ENCODE results near the gene EIF1. TPM values are rescaled to one million over a fixed set of nuclear protein-coding genes. Genes with fewer than 3 reads are reported as not detected.
"Not testable (repeated sequence)": the region's sequence is repeated elsewhere in the genome, so short reads cannot be mapped to it uniquely, and the experiment has no call there.

Gene EIF1
- total RNA-seq, 2 experiments from 2014 or later, result 1,206 to 1,253 TPM

DNA sequence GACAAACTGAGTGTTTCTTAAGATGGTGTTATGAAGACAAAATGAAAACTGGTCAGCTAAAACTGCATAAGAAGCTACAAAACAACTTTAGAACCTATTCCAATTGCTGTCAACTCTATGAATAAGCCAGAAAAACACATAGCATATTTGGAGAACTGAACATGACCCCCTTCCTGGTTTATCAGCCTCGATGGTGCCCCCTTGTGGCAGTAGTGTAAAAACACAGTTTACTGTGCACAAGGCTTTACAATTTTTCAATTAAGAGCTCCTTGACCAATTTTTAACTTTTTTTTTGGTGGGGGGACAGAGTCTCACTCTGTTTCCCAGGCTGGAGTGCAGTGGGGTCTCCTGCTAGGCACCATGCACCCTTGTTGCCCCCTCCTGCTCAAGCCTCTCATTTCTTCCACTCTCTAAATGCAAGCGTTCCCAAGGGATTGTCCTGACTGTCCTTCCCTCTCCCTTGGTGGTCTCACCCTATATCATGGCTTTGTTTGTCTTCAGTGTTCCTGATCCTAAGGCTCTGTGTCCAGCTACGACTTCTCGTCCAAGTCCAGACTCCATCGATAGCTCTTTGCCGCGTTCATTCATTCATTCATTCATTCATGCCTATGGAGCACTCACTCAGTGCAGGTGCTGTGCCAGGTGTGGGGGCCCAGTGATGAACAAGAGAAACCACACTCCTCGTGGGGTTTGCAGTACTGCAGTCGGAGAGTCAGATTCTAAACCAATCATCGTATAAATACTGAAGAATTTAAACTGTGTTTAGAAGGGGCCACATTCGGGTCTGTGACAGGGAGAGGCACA lies 7.5 kb downstream of the EIF1 start:
- H3K27me3 Mint-ChIP-seq (ENCODE audit: low read depth), result no peaks in the 10 kb centered on the region
- peak; percentile 90 for DNase-seq
- intact Hi-C loops (cut with micrococcal nuclease), result loop anchor here (1.0 kb wide), 1 partner anchor 17 kb away; no protein-coding TSS in a partner anchor
- CTCF ChIA-PET, result interaction anchor here (0.6 to 3.6 kb wide), 25 partner anchors 10 to 877 kb away, joined by 3 to 42 read pairs (median 4); partner anchors contain the start of genes ACLY and GAST
- peak overlapping the region; percentile 63 for H3K27ac Mint-ChIP-seq
- H3K4me1 Mint-ChIP-seq (ENCODE audit: low read depth), result peaks cover 16% of the 10 kb centered on the region
- H3K9me3 Mint-ChIP-seq, result no peaks in the 10 kb centered on the region
- no peak overlapping the region for H3K4me3 Mint-ChIP-seq
- H3K36me3 Mint-ChIP-seq (ENCODE audit: low read depth), result peaks cover 16% of the 10 kb centered on the region

DNA sequence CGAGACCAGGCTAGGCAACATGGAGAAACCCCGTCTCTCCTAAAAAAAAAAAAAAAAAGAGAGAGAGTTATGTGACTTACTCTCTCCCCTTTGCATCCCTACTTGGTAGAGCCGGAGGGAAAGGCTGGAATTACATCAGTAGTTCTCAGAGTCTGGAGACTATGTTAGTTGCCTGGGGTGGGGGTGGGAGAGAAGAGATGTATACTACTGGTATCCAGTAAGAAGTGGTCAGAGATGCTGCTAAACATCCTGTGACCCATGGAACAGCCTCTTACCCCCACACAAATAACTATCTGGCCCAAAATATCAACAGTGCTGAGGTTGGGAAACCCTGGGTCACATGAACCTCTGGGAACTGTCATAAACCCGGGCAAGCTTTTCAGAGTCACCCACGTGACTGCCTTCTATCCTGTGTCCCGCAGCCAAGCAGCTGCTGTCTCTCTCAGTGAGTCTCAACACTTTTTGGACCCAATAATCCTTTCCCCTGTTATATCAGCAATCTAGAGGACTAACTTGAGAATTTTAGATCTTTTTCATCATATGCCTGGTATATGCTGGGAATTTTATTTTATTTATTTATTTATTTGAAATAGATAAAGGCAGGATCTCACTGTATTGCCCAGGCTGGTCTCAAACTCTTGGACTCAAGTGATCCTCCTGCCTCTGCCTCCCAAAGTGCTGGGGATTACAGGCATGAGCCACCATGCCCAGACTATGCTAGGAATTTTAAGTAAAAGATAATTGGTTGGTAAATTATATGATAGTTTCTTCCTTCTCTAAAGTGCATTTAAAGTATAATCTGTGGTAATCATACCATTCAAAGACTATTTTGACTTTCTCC lies 8.7 kb downstream of the EIF1 start:
- peaks cover 7% of the 10 kb centered on the region for H3K36me3 Mint-ChIP-seq (ENCODE audit: low read depth)
- peaks cover 9% of the 10 kb centered on the region for H3K4me1 Mint-ChIP-seq (ENCODE audit: low read depth)
- no peaks in the 10 kb centered on the region for H3K27me3 Mint-ChIP-seq (ENCODE audit: low read depth)
- no peak overlapping the region for H3K27ac Mint-ChIP-seq
- H3K4me3 Mint-ChIP-seq, result no peak overlapping the region
- intact Hi-C loops (cut with micrococcal nuclease), result no loop called here
- CTCF ChIA-PET, result interaction anchor here (1.0 kb wide), 1 partner anchor 49 kb away, joined by 3 read pairs; no protein-coding TSS in a partner anchor
- no peaks in the 10 kb centered on the region for H3K9me3 Mint-ChIP-seq
- no peak for DNase-seq

DNA sequence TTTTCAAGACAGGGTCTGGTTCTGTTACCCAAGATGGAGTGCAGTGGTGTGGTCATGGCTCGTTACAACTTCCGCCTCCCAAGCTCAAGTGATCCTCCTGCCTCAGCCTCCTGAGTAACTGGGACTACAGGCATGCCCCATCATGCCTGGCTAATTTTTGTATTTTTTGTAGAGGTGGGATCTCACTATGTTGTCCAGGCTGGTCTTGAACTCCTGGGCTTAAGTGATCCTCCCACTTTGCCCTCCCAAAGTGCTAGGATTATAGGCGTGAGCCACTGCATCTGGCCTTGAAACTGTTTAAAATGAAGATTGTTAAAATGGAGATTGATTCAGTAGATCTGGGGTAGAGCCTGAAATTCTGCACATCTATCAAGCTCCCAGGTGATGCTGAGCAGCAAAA lies 12.2 kb downstream of the EIF1 start:
- CTCF ChIA-PET, result interaction anchor here (0.6 to 1.2 kb wide), 3 partner anchors 11 to 747 kb away, joined by 3 to 5 read pairs (median 3); no protein-coding TSS in a partner anchor
- DNase-seq; H3K4me3 Mint-ChIP-seq; H3K36me3 Mint-ChIP-seq (ENCODE audit: low read depth); H3K4me1 Mint-ChIP-seq (ENCODE audit: low read depth); H3K27me3 Mint-ChIP-seq (ENCODE audit: low read depth); intact Hi-C loops (cut with micrococcal nuclease); H3K27ac Mint-ChIP-seq; H3K9me3 Mint-ChIP-seq: not testable (repeated sequence)

DNA sequence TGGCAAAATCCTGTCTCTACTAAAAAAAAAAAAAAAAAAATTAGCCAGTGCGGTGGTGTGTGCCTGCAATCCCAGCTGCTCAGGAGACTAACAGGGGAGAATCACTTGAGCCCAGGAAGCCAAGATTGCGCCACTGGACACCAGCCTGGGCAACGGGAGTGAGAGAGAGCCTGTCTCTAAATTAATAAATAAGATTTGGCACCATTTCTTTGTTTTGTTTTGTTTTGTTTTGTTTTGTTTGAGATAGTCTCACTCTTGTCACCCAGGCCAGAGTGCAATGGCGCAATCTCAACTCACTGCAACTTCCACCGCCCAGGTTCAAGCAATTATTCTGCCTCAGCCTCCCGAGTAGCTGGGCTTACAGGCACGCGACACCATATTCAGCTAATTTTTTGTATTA lies 14.0 kb downstream of the EIF1 start:
- H3K27me3 Mint-ChIP-seq (ENCODE audit: low read depth), result no peaks in the 10 kb centered on the region
- H3K9me3 Mint-ChIP-seq, result no peaks in the 10 kb centered on the region
- intact Hi-C loops (cut with micrococcal nuclease), result no loop called here
- H3K4me1 Mint-ChIP-seq (ENCODE audit: low read depth), result no peaks in the 10 kb centered on the region
- DNase-seq, result no peak
- no peaks in the 10 kb centered on the region for H3K36me3 Mint-ChIP-seq (ENCODE audit: low read depth)
- CTCF ChIA-PET, result no interaction called here
- H3K4me3 Mint-ChIP-seq, result no peak overlapping the region
- H3K27ac Mint-ChIP-seq, result no peak overlapping the region

DNA sequence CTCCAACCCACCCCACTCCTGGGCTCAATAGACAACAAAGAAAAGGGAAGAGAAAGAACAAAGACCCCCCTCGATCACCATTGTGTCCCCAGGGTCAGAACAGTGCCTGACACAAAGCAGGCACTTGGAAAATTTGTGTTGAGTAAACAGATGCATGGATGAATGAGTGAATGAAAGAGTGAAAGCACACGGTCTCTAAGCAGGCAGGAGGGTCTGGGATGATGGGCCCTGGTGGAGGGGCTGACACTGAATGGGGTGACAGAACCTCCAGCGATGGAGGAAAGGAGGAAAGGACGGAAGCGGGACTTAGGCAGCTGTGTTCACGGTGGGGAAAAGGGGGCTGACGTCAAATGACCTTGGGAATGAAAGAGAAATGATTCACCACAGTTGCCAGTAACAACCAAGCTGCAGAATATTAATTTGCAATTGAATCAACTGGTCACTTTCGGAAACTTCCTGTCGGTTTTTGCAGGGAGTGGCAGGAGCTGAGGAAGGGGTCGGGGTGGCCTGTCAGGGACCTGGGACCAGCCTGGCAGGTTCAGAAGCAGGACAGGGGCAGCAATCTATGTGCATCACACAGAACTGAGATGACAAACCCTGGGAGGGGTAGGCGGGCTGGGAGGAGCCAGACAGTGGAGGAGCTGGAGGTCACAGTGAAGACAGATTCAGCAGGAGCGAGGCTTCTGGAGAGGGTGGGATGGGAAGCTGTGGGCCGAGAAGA lies 16.7 kb downstream of the EIF1 start:
- intact Hi-C loops (cut with micrococcal nuclease), result no loop called here
- no peaks in the 10 kb centered on the region for H3K27me3 Mint-ChIP-seq (ENCODE audit: low read depth)
- no peaks in the 10 kb centered on the region for H3K4me1 Mint-ChIP-seq (ENCODE audit: low read depth)
- H3K4me3 Mint-ChIP-seq, result no peak overlapping the region
- H3K27ac Mint-ChIP-seq, result no peak overlapping the region
- H3K36me3 Mint-ChIP-seq (ENCODE audit: low read depth), result no peaks in the 10 kb centered on the region
- DNase-seq, result no peak
- CTCF ChIA-PET, result interaction anchor here (0.6 to 1.4 kb wide), 2 partner anchors 32 to 81 kb away, joined by 3 to 5 read pairs; partner anchors contain the start of gene JUP
- no peaks in the 10 kb centered on the region for H3K9me3 Mint-ChIP-seq

DNA sequence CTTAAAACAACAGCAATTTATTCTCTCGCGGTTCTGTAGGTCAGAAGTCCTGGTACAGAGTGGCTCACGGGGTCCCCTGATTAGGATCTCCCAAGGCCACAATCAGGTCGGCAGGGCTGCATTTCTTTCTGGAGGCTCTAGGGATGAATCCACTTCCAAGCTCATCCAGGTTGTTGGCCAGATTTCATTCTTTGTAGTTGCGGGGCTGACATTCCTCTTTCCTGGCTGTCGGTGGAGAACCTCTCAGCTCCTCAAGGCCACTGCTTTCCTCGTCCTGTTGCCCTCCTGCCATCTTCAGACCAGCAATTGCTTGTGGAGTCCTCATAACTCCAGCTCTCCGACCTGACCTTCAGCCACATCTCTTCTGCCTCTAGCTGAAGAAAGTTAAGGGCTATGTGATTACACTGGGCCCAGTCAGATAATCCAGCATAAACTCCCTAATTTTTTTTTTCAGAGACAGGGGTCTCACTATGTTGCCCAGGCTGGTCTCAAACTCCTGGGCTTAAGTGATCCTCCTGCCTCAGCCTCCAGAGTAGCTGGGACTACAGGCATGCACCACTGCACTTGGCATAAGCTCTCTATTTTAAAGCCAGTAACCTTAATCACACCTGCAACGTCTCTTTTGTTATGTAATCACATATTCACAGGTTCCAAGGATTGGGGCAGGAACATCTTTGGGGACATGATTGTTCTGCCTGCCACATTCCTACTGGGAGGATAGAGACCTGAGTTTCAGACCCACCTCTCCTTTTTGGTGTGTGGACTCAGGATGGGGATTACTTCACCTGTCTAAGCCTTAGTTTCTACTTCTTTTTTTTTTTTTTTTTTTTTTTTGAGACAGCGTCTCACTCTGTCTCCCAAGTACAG lies 19.4 kb downstream of the EIF1 start:
- no peak for DNase-seq
- H3K4me3 Mint-ChIP-seq, result no peak overlapping the region
- peaks cover 4% of the 10 kb centered on the region for H3K4me1 Mint-ChIP-seq (ENCODE audit: low read depth)
- no peaks in the 10 kb centered on the region for H3K27me3 Mint-ChIP-seq (ENCODE audit: low read depth)
- H3K36me3 Mint-ChIP-seq (ENCODE audit: low read depth), result no peaks in the 10 kb centered on the region
- CTCF ChIA-PET, result interaction anchor here (0.5 to 2.4 kb wide), 5 partner anchors 12 to 38 kb away, joined by 3 to 14 read pairs (median 5); no protein-coding TSS in a partner anchor
- no peak overlapping the region for H3K27ac Mint-ChIP-seq
- no peaks in the 10 kb centered on the region for H3K9me3 Mint-ChIP-seq
- intact Hi-C loops (cut with micrococcal nuclease), result no loop called here

DNA sequence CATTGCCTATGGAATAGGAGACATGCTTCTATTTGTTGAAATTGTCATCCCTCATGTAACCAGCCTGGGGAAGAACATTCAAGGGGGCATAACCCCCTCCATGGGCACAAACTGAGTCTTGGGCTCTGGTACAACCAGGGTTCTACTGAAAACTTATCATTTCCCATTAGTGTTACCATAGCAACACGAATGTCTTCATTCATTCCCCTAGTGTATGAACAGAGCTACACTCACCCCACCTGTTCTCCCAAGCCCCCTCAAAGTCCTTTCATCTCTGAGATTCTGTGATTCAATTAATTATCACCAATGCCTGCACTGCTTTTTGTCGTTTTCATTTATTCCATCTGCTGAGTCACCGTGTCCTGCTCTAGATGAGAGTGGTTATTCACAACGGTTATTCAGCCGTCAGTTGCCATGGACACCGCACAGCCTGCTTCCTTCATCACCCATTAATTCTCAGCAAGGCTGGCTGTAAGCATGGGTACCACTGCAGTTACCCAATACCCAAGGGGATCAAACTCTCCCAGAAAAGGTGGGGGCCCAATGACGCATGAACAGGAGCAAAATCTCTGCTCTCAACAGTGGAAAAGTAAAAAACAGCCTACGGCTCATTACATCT lies 21.9 kb downstream of the EIF1 start:
- Mint-ChIP-seq H3K27me3 (ENCODE audit: low read depth) (no peaks in the 10 kb centered on the region), H3K4me1 (ENCODE audit: low read depth) (peaks cover 4% of the 10 kb centered on the region), H3K36me3 (ENCODE audit: low read depth) (no peaks in the 10 kb centered on the region), H3K27ac (no peak overlapping the region), H3K4me3 (no peak overlapping the region), H3K9me3 (no peaks in the 10 kb centered on the region)
- intact Hi-C loops (cut with micrococcal nuclease), result no loop called here
- CTCF ChIA-PET, result interaction anchor here (3.2 kb wide), 1 partner anchor 15 kb away, joined by 15 read pairs; no protein-coding TSS in a partner anchor
- peak; percentile 65 for DNase-seq

DNA sequence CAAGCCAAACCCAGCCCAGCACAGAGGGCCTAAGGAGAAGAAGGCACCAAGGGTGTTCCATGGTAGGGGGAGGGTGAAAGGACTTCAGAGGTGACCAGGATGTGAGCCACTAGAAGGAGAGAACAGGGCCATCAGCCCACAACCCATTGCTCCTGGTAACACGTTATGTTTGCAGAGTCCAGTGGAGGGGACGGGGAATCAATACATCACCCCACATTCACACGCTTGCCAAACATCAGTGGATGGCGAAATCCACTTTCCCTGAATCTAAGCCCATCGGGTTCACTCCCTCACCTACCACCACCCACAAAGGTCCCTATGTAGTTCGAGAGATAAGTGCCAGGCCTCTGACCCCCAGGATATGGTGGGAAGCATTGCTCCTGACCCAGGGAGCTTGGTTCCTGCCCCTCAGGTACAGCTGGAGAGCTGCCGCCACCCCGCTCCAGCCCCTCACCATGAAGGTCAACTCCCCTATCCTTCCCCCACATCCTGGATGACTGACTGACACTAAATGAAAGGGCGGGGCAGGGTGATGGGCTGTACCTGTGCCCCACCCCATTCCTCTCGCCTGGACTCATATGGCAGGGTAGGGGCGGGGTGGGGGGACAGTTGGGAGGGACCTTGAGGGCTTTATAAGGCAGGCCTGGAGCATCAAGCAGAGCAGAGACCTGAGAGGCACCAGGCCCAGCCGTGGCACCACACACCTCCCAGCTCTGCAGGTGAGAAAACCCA lies 23.1 kb downstream of the EIF1 start, which contains the start of gene GAST:
TSS of gene GAST (plus strand) at position 663 of the 732 bp plus-strand sequence. CDS start 3,106 bp downstream, outside the sequence.
- H3K36me3 Mint-ChIP-seq (ENCODE audit: low read depth), result no peaks in the 10 kb centered on the region
- H3K27me3 Mint-ChIP-seq (ENCODE audit: low read depth), result no peaks in the 10 kb centered on the region
- CTCF ChIA-PET, result interaction anchor here (0.6 to 3.2 kb wide), 4 partner anchors 16 to 1145 kb away, joined by 3 to 15 read pairs (median 6); no protein-coding TSS in a partner anchor
- H3K27ac Mint-ChIP-seq, result no peak within 1 kb of the TSS
- H3K9me3 Mint-ChIP-seq, result no peaks in the 10 kb centered on the region
- no peak for DNase-seq
- H3K4me3 Mint-ChIP-seq, result no peak within 1 kb of the TSS
- intact Hi-C loops (cut with micrococcal nuclease), result no loop called here
- peaks cover 4% of the 10 kb centered on the region for H3K4me1 Mint-ChIP-seq (ENCODE audit: low read depth)

DNA sequence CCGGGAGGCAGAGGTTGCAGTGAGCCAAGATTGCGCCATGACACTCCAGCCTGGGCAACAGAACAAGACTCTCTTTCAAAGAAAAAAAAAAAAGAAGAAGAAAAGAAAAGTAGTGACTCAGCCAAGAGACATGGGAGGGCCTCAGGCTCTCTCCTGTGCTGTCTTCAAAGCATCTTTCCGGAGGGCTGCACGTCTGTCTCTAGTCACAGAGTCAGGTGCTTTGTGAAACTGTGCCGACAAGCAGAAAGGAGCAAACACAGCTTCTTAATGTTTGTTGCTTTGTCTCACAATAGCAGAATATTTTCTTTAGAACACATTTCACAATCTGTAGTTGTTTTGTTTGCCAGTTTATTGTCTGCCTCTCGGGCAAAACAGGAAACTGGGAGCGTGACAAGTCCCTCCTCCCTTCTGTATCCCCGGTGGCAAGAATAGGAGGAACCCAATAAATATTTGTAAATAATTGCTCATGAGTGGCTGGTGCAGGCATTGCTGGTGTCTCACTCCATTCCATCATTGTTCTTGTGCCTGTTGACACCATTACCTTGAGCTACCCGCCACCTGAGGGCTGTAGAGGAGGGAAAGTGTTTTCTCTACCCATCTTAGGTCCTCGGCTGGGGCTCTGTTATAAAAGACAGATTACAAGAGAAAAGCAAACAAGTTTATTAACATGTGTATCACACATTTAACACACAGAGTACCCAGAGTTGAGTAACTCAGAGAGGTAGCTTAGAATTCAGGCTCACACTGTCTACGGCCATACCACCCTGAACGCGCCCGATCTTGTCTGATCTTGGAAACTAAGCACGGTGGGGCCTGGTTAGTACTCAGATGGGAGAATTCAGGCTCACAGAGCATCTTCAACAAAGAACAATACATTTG lies 29.0 kb downstream of the EIF1 start:
- H3K9me3 Mint-ChIP-seq, result no peaks in the 10 kb centered on the region
- intact Hi-C loops (cut with micrococcal nuclease), result no loop called here
- H3K4me3 Mint-ChIP-seq, result no peak overlapping the region
- no peaks in the 10 kb centered on the region for H3K36me3 Mint-ChIP-seq (ENCODE audit: low read depth)
- DNase-seq, result peak; percentile 58
- CTCF ChIA-PET, result no interaction called here
- H3K4me1 Mint-ChIP-seq (ENCODE audit: low read depth), result peaks cover 6% of the 10 kb centered on the region
- no peak overlapping the region for H3K27ac Mint-ChIP-seq
- H3K27me3 Mint-ChIP-seq (ENCODE audit: low read depth), result no peaks in the 10 kb centered on the region

DNA sequence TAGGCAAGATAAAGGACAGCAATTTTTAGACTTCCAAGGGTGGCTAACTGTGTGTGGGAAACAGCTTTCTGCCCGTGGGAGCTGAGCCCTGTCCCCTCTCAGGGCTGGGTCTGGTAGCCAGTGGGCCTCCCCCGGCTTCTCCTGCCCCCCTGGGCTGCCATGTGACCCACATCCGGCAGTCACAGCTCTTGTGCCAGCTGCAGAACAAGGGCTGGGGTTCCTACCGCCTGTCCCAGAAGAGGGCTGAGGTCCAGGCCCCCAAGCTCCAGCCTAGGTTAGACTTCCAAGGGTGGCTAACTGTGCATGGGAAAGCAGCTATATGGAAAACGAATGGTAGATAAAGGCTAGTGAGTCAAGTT lies 29.6 kb downstream of the EIF1 start:
- no peak overlapping the region for H3K4me3 Mint-ChIP-seq
- intact Hi-C loops (cut with micrococcal nuclease), result no loop called here
- H3K4me1 Mint-ChIP-seq (ENCODE audit: low read depth), result peaks cover 6% of the 10 kb centered on the region
- no peaks in the 10 kb centered on the region for H3K9me3 Mint-ChIP-seq
- no peak for DNase-seq
- H3K27me3 Mint-ChIP-seq (ENCODE audit: low read depth), result no peaks in the 10 kb centered on the region
- no peaks in the 10 kb centered on the region for H3K36me3 Mint-ChIP-seq (ENCODE audit: low read depth)
- CTCF ChIA-PET, result interaction anchor here (1.0 kb wide), 1 partner anchor 83 kb away, joined by 3 read pairs; no protein-coding TSS in a partner anchor
- H3K27ac Mint-ChIP-seq, result no peak overlapping the region
